Mesothelial cell of epicardium (in vitro differentiated cells): ENCODE data around the gene SPINK6. TPM values are rescaled to one million over a fixed set of nuclear protein-coding genes. Genes with fewer than 3 reads are reported as not detected.

Experiments
- DNase-seq, 2 experiments: peaks; one replicate each; pipeline ENCODE4 v3.0.0; 2021; ENCODE audit warnings: low spot score in 2 of 2; ENCODE audit not compliant: unreplicated experiment in 2 of 2
- H3K27ac Mint-ChIP-seq: 2 replicates; pipeline ENCODE4 v1.8.0; 2021; ENCODE audit warnings: mixed read lengths
- H3K27me3 Mint-ChIP-seq: 2 replicates; pipeline ENCODE4 v1.8.0; 2021; ENCODE audit warnings: low read depth, mixed read lengths
- H3K36me3 Mint-ChIP-seq: 2 replicates; pipeline ENCODE4 v1.8.0; 2021; ENCODE audit warnings: mixed read lengths
- H3K4me1 Mint-ChIP-seq: 2 replicates; pipeline ENCODE4 v1.8.0; 2021; ENCODE audit warnings: mixed read lengths
- H3K4me3 Mint-ChIP-seq: 2 replicates; pipeline ENCODE4 v1.8.0; 2021; ENCODE audit warnings: mild to moderate bottlenecking, moderate library complexity, mixed read lengths
- H3K9me3 Mint-ChIP-seq: 2 replicates; pipeline ENCODE4 v1.8.0; 2021; ENCODE audit warnings: mixed read lengths
- total RNA-seq: library from RNA; stranded (reverse); gene quantifications from 3 replicates; pipeline ENCODE4 v1.2.1, GENCODE V29; 2021
- TF ChIP-seq, protein P1 (sequence below): fragments of 200-600 bp; sonication (generic); IDR thresholded peaks from one replicate; pipeline ENCODE4 v1.5.0; 2021; ENCODE audit warnings: antibody characterized with exemption; ENCODE audit not compliant: unreplicated experiment

Gene SPINK6
- total RNA-seq, 1 donor from 2014 or later = not detected

DNA sequence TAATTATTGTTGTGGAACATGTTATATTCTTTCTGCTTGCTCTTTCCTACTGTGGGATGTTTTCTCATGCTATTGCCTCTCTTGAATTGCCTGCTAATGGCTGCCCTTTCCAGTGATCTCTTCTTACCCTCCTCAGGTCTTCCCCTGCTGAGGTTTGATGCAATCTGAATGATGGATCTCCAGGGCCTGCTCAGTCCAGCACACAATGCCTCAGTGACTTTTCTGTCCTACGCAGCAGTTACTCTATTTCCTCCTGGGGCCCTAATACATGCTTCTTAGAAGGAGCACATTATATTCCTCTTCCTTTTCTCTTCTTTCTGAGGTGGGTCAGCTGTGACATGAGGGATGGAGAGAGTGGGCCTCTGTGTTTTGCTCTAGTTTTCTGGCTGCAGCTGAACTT is 34.6 kb upstream of the SPINK6 start, which contains the start of gene SPINK14:
Gene SPINK14 (plus strand): TSS at position 301 of the 400 bp plus-strand sequence. CDS start 1,187 bp downstream, outside the sequence.
- peaks cover 6% of the 10 kb centered on the region for H3K27me3 Mint-ChIP-seq
- TF ChIP-seq, protein P1, sequence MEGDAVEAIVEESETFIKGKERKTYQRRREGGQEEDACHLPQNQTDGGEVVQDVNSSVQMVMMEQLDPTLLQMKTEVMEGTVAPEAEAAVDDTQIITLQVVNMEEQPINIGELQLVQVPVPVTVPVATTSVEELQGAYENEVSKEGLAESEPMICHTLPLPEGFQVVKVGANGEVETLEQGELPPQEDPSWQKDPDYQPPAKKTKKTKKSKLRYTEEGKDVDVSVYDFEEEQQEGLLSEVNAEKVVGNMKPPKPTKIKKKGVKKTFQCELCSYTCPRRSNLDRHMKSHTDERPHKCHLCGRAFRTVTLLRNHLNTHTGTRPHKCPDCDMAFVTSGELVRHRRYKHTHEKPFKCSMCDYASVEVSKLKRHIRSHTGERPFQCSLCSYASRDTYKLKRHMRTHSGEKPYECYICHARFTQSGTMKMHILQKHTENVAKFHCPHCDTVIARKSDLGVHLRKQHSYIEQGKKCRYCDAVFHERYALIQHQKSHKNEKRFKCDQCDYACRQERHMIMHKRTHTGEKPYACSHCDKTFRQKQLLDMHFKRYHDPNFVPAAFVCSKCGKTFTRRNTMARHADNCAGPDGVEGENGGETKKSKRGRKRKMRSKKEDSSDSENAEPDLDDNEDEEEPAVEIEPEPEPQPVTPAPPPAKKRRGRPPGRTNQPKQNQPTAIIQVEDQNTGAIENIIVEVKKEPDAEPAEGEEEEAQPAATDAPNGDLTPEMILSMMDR = no peak
- DNase-seq = no peak
- H3K27ac Mint-ChIP-seq = no peak within 1 kb of the TSS
- H3K36me3 Mint-ChIP-seq = no peaks in the 10 kb centered on the region
- no peak within 1 kb of the TSS for H3K4me3 Mint-ChIP-seq
- H3K9me3 Mint-ChIP-seq = no peaks in the 10 kb centered on the region
- no peaks in the 10 kb centered on the region for H3K4me1 Mint-ChIP-seq

DNA sequence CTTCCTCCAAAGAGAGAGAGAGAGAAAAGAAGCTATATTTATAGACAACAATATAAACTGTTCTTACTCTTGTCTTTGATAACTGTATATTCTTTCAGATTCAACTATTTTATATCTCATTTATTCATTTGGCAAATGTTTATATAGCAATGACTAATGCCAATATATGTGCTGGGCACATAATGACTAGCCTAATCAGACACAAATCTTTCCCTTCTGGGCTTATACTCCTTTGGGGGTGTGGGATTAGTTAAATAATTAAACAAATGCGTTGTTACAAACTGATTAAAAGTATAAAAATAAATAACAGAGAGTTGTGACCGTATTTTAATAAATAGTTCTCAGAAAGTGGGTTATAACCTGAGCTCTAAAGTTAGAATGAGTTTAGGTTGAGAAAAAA is 30.5 kb upstream of the SPINK6 start:
- no peaks in the 10 kb centered on the region for H3K4me1 Mint-ChIP-seq
- H3K27ac Mint-ChIP-seq = no peak overlapping the region
- H3K9me3 Mint-ChIP-seq = no peaks in the 10 kb centered on the region
- no peak for DNase-seq
- H3K27me3 Mint-ChIP-seq = peaks cover 8% of the 10 kb centered on the region
- TF ChIP-seq, protein P1 = no peak
- H3K36me3 Mint-ChIP-seq = no peaks in the 10 kb centered on the region
- no peak overlapping the region for H3K4me3 Mint-ChIP-seq

DNA sequence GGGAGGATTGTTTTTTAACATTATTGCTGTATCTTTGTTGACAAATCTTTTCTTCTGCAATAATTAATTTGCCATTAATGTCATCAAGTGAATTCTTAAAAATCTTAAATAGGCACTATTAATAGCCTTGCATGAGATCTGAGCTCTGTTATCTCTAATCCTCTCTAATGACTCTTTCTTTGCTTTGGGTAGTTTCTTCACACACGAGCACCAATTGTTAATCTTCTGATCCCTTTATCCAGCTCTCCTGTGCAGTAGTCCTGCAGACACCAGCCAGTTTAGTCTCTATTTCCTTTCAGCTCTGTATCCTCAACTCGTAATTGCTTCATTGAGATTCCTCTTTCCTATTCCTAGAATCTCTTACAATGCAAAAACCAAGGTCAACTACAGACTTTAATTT is 26.4 kb upstream of the SPINK6 start:
- TF ChIP-seq, protein P1 = no peak
- no peak for DNase-seq
- Mint-ChIP-seq H3K27ac (no peak overlapping the region), H3K4me3 (no peak overlapping the region), H3K4me1 (no peaks in the 10 kb centered on the region), H3K27me3 (peaks cover 11% of the 10 kb centered on the region), H3K36me3 (no peaks in the 10 kb centered on the region), H3K9me3 (no peaks in the 10 kb centered on the region)

DNA sequence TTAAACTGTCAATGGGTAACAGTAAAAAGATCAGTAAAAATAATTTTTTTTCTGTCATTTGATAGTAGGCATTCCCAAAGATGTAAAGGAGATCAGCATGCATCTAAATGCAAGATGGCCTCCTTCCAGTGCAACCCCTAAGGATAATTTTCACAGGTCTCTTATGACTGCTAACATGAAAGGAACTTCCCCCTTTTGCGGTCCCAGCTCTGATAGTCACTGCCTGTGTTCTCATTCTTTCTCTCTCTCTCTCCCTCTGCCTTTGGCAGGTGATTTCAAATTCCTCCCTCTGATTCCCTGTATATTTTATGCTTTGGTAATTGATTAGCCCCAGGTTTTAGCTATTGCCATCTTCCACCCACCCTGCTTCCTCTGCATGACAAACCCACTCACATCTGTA is 25.6 kb upstream of the SPINK6 start:
- Mint-ChIP-seq H3K27me3 (peaks cover 9% of the 10 kb centered on the region), H3K9me3 (no peaks in the 10 kb centered on the region), H3K36me3 (no peaks in the 10 kb centered on the region), H3K4me3 (no peak overlapping the region), H3K27ac (no peak overlapping the region), H3K4me1 (no peaks in the 10 kb centered on the region)
- DNase-seq = no peak
- TF ChIP-seq, protein P1 = no peak

DNA sequence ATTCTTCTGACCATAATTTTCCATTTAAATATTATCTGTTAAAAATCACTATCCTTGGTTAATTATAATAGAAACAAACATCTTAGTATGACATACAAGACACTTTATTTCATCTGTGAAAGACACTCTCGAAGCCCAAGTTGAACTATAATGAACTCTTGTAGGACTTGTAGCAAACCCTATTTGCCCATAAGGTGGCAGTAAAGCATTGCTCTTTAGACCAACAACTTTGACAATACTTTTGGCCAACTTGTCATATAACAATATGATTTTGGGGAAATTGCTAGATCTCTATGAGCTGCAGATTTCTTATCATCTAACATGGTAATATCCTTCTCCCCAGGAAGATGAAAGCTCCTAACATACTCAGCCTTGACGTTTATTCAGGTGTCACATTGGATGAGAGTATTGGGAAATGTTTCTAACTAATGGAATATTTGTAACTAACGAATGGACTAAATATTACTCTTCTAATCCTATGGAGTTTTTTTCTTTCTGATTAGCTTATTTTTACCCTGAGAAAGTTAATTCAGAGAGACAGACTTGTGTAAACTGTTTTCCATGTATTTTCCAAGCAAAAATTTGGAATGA is 23.5 kb upstream of the SPINK6 start:
- no peaks in the 10 kb centered on the region for H3K9me3 Mint-ChIP-seq
- no peak overlapping the region for H3K4me3 Mint-ChIP-seq
- TF ChIP-seq, protein P1 = peak; percentile 63
- H3K27me3 Mint-ChIP-seq = peaks cover 9% of the 10 kb centered on the region
- H3K27ac Mint-ChIP-seq = no peak overlapping the region
- H3K4me1 Mint-ChIP-seq = no peaks in the 10 kb centered on the region
- no peaks in the 10 kb centered on the region for H3K36me3 Mint-ChIP-seq
- no peak for DNase-seq
